HG03097 (cell line): ENCODE measurements around the gene DYNLL1.
"Not testable (repeated sequence)": the region's sequence is repeated elsewhere in the genome, so short reads cannot be mapped to it uniquely, and the experiment has no call there.

Experiments
- ATAC-seq: cut with Tn5 transposase; IDR thresholded peaks from one replicate; pipeline ENCODE4 v1.9.1; 2021; ENCODE audit not compliant: unreplicated experiment, low FRiP score

Gene DYNLL1

DNA sequence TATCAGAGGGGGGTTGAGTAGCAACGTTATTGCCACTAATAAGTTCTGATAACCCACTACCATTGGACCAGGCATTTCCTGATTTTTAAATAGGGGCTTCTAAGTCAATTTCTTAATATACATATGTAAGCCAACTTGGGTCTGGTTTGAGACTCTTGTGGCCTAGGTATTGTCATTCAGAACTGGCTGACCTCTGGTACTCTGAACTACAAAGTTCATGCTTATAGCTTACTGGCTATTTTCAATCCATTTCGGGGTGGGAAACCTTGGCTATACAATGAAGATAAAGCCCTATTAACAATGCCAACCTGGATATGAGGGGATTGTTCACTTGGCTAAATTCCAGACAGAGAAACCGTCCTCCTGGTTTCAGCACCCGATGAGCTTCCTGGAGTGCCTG is 8.7 kb downstream of the DYNLL1 start:
- ATAC-seq: no peak

DNA sequence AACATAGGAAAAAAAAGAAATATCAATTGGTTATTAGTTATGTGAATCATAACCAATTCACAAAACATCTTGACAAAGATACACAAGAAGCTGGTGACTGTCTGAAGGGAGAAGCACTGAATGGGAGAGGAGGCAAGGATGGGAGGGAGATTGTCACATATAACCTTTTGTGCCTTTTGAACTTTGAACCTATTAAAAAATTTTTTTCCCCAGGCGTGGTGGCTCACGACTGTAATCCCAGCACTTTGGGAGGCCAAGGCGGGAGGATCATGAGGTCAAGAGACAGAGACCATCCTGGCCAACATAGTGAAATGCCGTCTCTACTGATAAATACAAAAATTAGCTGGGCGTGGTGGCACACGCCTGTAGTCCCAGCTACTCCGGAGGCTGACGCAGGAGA is 12.6 kb downstream of the DYNLL1 start:
- ATAC-seq: no peak

DNA sequence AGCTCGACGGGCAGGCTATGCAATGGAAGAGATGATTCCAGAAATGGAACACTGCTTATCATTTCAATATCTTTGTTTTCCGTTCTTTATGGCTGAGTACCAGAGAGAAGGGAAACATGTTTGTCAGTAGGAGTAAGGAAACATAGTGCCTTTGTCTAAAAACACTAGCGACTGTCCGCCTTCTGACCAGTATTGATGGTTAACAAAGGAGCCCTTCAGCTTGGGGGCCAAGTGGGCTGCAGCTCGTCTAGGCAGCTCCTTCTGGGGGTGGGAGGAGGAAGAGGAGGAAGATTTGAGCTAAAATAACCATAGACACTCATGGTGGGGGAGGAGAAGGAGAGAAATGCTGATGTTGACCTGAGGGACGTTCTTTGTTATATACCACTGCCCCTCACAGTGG is 18.1 kb downstream of the DYNLL1 start:
- ATAC-seq: no peak

DNA sequence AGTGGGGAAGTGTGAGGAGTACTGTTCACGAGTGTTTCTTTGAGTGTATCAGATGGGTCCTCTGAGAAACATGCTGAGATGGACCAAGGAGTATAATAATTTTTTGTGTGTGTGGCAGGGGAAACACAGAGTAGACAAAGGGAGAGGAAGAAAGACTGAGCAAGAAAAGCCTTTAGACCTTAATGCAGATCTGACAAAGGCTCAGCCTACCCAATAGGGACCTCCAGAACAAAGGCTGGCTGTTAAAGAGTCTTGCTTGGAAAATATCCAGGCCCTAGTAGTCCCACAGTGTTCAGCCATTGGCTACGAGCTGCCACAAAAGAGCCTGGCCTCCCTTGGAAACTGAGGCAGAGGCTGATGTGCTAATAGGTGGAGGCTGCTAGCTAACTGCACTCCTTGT is 19.6 kb downstream of the DYNLL1 start:
- ATAC-seq: no peak

DNA sequence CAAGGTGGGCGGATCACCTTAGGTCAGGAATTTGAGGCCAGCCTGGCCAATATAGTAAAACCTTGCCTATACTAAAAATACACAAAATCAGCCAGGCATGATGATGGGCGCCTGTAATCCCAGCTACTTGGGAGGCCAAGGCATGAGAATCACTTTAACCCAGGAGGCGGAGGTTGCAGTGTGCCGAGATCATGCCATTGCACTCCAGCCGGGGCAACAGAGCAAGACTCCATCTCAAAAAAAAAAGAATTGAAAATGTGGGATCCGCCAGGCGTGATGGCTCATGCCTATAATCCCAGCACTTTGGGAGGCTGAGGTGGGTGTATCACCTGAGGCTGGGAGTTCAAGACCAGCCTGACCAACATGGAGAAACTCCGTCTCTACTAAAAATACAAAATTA is 23.4 kb downstream of the DYNLL1 start:
- not testable (repeated sequence) for ATAC-seq

DNA sequence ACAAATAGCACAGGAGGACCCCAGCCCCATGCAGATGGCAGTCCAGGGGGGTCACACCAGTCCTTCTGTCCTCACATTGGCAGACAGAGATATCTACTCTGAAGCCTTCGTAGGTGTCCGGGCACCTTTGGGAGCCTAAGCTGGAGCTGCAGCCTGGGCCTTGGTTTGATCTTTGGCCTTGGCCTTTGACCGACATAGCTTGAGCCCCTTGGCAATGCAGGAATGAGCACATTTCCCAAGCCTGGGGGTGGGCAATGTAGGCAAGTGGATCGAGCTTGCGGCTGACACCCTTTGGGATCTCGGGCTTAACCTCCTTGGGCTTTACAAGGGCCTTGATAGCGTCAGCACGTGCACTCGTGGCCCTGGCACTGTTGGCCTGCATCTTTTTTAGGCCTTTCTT is 26.7 kb downstream of the DYNLL1 start:
- ATAC-seq: no peak

DNA sequence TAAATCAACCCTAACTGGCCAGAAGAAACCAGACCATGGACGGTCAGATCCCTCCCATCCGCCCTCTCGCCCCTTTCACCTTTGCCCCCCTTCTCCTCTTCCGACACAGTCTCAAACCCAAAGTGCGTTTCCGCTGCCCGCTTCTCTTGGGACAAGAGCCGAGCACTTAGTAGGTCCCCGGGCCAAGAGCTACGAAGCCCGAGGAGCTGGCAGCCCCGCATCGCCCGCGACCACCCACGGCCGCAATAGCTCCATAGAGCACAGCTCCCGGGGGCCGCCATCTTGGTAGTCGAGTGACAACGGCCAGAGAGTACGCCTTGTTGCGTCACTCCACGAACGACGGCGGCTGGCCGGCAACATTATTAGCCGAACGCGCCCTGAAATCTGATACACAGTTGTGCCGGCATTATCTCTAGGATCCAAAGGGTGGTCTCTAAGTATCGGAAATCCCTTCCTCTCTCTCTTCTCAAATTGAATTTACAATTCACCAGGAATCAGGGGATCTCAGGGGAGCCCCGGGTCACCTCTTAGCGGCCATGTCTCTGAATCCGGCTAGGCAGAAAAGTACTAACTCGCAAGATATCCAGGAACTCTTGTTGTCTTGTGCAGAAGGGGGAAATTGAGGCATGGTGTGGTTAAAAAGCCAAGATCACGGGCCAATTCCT is 33.1 kb downstream of the DYNLL1 start, which contains the start of gene COQ5:
COQ5 (minus strand) TSS at position 298 of the 665 bp plus-strand sequence; CDS start at position 281, 17 bp downstream.
- peak; percentile 69 for ATAC-seq

DNA sequence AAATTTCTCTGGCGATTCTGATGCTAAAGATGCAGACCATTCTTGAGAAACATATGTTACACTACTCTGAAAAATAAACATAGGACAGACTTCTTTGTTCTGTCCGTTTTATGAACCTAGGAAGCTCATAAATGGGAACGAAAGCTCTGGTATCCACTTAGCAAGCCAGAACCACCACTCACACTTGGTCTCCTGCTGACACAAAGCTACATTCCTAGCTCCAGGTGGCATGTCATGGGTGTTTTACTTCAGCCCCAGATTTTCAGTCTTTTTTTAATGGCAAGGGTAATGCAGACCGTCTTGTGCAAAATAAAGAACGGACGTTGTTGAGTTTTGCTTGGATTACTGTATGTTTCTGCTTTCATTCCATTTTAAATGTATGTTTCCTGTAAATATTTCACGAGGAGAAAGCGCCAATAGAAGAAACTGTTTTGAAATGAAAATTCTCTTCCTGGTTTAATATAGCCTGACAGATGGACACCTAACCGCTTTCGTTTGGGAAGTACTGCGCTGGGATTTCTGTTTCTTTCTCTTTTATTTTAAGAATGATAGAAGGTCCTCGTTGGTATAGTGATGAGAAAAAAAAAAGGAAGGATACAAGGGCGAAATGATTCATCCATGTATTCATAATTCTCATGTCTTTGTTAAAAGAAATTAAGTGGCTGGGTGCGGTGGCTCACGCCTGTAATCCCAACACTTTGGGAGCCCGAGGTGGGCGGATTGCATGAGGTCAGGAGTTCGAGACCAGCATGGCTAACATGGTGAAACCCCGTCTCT is 33.9 kb downstream of the DYNLL1 start:
- ATAC-seq: no peak

DNA sequence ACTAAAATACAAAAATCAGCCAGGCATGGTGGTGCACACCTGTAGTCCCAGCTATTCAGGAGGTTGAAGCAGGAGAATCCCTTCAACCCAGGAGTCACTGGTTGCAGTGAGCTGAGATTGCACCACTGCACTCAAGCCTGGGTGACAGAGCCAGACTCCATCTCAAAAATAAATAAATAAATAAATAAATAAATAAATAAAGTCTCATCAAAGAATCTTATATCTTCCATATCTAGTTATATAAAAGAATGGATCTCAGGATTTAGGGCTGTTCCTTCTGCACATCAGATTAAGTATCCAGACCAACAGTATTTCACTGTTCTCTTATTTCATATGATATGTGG is 34.5 kb downstream of the DYNLL1 start:
- not testable (repeated sequence) for ATAC-seq

DNA sequence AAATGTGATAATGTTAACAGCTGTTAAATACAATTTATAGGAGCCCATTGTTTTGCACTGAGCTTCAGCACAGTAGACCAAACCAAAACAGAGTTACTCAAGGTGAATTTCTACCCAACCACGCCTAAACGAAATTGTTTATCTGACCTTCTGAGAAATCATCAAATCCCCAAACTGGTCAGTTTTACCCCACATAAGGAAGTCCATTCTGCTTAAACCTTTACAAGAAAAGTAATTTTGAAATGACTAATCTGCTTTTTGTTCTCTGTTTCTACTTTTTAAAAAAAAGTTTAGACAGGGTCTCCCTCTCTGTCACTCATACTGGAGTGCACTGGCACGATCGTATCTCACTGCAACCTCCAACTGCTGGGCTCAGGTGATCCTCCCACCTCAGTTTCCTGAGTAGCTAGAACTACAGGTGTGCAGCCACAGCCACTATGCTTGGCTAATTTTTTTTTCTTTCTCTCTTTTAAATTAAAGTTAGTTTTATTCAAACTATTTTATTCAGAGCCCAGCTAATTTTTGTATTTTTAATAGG is 36.9 kb downstream of the DYNLL1 start:
- ATAC-seq: no peak

DNA sequence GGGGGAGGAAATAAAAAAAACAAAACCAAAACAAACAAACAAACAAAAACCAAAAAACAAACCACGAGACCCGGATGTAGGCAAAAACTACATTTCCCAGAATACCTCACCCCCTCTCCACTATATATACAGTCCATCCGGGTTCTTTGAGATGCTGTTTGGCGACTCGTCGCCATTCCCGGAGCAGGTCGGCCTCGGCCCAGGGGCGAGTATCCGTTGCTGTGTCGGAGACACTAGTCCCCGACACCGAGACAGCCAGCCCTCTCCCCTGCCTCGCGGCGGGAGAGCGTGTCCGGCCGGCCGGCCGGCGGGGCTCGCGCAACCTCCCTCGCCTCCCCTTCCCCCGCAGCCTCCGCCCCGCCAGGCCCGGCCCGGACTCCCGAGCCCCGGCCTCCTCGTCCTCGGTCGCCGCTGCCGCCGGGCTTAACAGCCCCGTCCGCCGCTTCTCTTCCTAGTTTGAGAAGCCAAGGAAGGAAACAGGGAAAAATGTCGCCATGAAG is 38.3 kb downstream of the DYNLL1 start, which contains the start of gene RNF10:
RNF10 (plus strand) TSS at position 154 of the 500 bp plus-strand sequence. CDS start 456 bp downstream, outside the sequence.
- peak; percentile 67 for ATAC-seq

DNA sequence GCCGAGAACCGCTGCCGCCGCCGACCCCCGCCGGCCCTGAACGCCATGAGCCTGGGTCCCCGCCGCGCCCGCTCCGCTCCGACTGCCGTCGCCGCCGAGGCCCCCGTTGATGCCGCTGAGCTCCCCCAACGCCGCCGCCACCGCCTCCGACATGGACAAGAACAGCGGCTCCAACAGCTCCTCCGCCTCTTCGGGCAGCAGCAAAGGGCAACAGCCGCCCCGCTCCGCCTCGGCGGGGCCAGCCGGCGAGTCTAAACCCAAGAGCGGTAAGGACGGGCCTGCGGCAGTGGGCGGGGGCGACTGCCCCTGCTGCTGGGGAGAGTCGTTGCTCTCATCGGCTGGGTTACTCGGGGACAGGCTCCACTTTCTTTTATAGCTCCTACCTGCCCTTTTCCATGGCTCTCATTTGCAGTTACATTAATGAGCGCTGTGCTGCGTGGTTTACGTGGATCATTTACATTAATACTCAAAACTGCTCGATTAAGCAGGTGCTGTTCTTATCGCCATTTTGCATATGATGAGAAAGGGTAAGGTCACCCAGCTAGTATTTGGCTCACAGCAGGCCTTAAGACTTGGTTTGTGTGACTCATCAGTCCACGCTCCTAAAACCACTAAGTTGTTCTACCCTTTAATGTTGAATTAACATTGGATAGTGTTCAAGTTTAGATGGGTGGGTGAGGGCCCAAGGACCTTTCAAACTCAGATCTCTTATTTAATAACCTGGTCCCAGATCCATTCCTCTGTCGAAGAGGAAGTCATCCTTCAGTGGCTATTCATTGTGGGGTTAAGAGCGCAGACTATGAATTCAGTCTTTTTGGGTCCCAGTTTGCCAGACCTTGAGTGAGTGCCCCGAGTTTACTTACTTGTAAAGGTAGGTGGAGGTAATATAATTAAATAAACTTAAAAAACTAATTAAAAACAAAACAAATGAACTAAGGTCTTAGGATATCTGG is 39.1 kb downstream of the DYNLL1 start:
- ATAC-seq: peak; percentile 30

DNA sequence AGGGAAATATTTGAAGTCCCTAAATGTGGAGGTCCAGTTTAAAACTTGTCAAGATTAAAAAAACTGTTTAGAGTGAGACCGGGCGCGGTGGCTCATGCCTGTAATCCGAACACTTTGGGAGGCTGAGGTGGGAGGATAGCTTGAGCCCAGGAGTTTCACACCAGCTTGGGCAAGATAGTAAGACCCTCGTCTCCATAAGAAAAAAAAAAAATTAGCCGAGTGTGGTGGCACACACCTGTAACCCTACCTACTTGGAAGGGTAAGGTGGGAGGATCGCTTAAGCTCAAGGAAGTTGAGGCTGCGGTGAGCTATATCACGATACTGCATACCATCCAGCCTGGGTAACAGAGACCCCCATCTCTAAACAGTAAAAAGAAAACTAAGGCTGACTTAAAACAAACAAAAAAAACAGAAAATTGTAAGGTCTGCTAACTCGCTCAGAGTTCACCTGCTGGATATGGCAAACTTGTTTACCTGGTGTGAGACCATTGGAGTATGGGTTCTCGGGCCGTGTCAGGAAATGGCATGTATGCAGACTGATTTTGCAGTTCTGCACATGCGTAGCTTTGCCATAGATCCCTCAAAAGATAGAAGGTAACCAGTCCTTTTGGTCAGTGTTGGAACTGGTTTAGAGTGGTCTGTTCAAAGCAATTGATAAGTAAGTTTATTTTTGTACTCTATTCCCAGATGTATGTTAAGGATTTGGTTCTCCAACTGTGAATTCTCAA is 40.3 kb downstream of the DYNLL1 start:
- no peak for ATAC-seq

DNA sequence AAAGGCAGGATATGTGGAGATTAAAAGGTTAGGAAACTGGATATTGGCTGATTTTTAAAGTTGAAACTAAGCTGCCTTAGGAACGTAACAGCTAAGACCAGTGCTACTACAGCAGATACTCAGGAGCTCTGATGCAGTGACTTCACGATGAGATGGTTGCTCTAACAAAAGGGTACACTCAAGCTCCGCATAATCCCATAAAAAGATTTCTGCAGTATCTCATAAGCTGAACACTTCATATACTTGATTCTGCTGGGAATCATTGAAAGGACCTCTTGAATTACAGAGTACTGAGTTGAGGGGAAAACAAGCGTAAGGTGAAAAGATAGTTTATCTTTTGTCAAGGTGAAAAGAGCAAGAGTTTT is 41.9 kb downstream of the DYNLL1 start:
- ATAC-seq: no peak

DNA sequence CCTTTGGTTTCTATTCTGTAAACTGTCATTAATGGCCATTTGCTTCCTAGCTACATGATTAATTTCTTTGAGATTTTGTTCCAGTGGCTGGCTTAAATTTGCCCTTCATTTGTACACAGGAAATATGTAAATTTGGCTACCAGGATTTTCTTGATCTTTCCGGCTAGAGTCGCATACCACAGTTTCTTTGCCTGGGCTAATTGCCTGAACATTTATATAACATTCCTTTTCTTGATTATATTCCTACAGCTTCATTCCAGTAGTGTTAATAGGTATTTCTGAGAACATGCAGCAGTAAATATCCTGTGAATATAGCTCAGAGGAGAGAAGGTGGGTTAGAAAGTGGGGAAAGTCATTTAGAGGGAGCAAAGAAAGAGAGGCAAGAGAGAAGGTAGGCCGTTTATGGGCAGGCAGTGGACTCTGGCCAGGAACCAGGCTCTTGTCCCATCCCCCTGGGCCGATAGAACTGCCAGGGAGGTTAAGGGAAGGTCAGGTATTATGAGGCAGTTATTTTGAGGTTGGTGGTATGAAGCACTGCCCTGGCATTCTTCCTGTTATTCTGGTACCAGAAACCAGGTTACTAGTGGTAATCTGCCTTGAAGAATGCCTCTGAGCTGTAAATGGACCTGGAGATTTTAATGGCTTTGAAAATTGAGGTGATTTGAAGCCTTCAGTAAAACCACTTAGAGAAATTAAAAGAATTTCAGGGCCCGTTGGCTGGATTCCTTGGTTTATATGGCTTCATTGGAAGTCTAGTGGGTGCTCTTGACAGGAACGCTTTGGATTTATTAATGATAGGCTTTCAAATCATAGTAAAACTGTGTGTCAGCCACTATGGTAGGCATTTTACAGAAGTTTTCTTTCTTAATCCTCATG is 42.6 kb downstream of the DYNLL1 start:
- no peak for ATAC-seq

DNA sequence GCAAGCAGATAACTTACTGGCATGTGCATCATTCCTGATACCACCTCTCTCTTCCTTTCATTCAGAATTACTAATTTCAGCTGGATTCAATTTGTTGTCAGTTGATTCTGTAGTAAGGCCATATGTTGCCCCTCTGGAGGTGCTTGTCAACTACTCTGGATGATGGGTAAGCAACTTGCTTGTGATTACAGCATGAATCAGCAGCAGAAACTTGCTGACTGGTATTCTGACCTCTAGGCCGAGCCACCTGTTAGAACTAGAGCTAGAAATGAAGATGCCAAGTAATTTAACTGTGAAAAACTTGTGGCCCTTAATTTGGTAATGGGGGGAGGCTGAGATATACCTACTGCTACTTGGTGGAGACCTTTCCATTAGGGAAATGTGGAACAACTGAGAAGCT is 43.4 kb downstream of the DYNLL1 start:
- no peak for ATAC-seq

DNA sequence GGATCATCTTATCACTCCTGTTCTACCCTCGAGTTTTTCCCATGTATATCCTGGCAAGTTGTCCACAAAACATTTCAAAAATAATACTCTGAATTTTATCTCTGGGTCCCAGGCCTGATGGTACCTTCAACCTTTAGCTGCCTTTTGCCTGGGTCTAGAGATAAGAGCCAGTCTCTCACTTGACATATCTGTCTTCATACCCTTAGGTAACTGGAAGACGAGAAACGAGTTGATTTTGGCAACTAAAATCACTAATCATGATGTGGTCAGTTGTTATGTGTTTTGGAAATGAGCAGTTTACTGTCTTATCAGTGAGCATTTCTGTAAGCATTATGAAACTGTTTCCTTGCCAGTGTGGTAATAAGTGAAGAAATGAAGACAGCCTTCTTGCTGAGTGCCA is 44.5 kb downstream of the DYNLL1 start:
- ATAC-seq: no peak

DNA sequence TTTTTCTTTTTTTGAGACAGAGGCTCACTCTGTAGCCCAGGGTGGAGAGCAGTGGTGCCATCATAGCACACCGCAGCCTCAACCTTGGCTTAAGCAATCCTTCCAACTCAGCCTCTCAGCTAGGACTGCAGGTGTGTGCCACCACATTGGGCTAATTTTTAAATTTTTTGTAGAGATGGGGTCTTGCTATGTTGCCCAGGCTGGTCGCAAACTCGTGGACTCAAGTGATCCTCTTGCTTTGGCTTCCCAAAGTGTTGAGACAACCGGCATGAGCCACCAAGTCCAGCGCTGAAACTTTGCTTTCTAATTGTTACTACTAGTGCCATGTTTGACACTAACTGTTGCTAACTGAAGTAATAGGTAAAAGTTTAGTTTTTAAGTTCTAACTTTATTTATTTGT is 46.3 kb downstream of the DYNLL1 start:
- no peak for ATAC-seq

DNA sequence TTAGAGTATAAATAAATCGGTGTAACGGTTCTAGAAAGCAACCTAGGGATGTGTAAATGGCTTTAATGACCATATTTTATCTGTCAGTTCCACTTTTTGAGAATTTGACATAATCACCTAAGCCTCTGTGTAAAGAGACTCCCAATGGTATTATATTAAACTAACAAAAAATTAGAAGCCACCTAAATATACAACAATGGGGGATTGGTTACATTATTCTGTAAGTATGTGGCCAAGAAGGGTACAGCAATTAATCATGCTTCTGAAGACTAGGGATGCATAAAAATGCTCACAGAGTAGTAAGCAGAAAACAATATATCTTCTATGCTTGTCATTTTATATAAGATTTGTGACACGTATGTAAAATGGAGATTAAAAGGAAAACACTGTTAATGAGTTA is 48.8 kb downstream of the DYNLL1 start:
- ATAC-seq: no peak
